ENCODE results near the gene PFDN2.

DNA sequence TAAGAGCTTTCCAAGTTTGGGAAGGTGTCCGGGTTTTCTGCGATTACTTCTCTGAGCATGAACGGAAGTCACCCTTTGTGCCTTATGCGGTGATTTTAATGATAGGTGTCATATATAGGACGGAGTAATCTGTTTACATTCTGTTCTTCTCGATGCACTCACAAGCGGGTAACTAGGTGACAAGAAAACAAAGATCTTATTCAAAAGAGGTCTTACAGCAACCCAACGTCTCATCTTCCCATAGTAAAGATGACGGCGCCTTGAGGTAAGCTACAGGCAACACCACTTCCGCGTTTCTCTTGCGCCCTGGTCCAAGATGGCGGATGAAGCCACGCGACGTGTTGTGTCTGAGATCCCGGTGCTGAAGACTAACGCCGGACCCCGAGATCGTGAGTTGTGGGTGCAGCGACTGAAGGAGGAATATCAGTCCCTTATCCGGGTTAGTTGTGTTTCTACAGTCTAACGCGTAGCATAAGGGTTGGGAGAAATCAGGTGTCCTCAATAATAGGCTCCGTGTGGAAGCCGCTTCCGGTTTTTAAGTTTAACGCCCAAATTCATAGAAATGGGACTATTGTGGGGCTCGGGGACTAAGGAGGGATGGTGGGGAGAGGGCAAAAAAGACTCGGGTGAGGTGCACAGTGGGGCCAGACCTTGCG is 36.0 kb upstream of the PFDN2 start, which contains the start of gene UFC1:
- TF ChIP-seq EZH2 (IDR thresholded peaks at IDR 0.05; ENCODE audit: borderline replicate concordance), result no peak
- TF ChIP-seq, protein P1, sequence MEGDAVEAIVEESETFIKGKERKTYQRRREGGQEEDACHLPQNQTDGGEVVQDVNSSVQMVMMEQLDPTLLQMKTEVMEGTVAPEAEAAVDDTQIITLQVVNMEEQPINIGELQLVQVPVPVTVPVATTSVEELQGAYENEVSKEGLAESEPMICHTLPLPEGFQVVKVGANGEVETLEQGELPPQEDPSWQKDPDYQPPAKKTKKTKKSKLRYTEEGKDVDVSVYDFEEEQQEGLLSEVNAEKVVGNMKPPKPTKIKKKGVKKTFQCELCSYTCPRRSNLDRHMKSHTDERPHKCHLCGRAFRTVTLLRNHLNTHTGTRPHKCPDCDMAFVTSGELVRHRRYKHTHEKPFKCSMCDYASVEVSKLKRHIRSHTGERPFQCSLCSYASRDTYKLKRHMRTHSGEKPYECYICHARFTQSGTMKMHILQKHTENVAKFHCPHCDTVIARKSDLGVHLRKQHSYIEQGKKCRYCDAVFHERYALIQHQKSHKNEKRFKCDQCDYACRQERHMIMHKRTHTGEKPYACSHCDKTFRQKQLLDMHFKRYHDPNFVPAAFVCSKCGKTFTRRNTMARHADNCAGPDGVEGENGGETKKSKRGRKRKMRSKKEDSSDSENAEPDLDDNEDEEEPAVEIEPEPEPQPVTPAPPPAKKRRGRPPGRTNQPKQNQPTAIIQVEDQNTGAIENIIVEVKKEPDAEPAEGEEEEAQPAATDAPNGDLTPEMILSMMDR (IDR thresholded peaks at IDR 0.05; ENCODE audit: poor library complexity), result no peak
- no peak for TF ChIP-seq EZH2phosphoT487 (IDR thresholded peaks at IDR 0.05; ENCODE audit: low read depth, severe bottlenecking, unreplicated experiment)
